ENCODE results near the gene HPN.

The HPN gene

DNA sequence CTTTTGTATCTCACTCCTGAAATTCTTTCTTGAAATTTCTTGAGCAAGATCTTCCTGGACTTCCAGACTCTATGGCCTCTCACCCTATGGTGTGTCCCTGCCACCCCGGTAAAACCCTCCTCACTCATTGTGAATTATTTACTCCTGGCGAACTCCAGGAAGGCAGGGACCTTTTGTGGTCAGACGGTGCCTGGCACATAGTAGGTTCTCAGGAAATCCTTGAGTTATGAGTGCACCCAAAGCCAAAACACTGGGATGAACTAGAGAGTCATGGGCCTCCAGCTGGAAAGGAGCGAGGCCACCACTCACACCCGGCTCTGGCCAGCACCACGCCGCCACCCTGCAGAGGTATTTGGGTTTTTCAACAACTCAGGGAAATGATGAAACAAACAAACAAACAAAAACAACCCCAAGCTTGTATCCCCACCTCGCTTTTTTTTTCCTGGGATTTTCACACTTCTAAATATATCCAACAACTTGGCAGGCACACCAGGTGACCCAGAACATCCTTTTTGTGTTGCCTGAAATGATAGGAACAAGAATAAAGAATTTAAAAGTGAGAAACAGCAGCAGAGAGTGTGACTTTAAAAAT is 11.2 kb downstream of the HPN start:
- TF ChIP-seq, protein P1, sequence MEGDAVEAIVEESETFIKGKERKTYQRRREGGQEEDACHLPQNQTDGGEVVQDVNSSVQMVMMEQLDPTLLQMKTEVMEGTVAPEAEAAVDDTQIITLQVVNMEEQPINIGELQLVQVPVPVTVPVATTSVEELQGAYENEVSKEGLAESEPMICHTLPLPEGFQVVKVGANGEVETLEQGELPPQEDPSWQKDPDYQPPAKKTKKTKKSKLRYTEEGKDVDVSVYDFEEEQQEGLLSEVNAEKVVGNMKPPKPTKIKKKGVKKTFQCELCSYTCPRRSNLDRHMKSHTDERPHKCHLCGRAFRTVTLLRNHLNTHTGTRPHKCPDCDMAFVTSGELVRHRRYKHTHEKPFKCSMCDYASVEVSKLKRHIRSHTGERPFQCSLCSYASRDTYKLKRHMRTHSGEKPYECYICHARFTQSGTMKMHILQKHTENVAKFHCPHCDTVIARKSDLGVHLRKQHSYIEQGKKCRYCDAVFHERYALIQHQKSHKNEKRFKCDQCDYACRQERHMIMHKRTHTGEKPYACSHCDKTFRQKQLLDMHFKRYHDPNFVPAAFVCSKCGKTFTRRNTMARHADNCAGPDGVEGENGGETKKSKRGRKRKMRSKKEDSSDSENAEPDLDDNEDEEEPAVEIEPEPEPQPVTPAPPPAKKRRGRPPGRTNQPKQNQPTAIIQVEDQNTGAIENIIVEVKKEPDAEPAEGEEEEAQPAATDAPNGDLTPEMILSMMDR (IDR thresholded peaks at IDR 0.05) = no peak

DNA sequence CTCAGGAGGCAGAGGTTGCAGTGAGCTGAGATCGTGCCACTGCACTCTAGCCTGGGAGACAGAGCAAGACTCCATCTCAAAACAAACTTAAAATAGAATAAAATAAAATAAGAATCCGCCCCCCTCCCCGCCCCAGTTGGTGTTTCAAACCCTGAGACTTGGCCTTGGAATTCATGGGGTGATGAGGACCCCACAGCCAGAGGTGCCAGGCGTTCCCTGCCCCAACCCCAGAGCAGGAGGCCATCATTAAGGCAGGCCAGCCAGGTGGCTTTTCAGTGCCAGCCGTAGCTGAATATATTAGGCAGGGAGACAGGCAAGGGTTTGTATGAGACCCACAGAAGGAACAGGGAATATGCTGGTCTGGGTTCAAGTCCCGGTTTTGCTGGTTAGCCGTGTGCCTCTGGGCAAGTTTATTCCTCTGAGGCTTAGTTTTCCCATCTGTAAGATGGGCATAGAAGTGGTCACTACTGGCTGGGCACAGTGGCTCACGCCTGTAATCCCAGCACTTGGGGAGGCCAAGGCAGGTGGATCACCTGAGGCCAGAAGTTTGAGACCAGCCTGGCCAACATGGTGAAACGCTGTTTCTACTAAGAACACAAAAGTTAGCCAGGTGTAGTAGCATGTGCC is 12.3 kb downstream of the HPN start:
- TF ChIP-seq, protein P1 (IDR thresholded peaks at IDR 0.05) = no peak

DNA sequence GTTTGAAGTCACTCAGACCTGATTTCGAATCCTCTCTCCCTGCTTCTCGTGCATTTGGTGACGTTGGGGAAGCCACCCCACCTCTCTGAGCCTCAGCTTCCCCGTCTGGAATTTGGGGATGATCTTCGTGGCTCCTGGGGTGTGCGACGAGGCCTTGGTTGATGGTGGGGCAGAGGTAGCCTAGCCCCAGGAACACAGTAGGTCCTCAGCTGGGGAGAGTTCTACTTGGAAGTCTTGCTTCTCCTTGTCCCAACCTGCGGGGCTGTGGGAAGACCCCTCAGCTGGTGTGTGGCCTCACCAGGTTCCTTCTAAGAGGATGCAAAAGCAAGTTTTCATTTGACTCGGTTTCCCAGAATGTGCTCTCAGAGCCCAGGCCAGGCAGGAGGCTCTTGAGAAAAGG is 13.1 kb downstream of the HPN start:
- TF ChIP-seq, protein P1 (IDR thresholded peaks at IDR 0.05) = no peak

DNA sequence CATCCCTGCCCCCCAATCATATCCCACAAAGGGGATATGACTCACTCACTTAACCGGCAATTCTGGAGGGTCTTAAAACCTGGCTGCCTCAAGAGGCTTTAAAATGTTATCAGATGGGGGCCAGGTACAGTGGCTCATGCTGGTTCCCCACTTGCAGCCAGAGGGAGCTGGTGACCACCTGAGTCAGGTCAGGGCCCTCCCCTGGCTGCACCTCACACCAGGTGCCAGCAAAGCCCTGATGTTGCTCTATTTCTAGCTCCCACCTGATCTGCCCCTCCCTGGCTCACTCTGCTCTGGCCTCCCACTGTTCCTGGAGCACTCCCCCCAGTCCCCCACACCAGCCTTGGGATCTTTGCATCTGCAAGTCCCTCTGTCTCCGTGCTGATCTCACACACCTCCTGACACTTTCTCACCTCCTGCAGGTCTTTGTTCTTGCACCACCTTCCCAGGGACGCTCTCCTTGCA is 14.2 kb downstream of the HPN start:
- TF ChIP-seq, protein P1 (IDR thresholded peaks at IDR 0.05) = no peak; the same call in 1 of the 2 replicates

DNA sequence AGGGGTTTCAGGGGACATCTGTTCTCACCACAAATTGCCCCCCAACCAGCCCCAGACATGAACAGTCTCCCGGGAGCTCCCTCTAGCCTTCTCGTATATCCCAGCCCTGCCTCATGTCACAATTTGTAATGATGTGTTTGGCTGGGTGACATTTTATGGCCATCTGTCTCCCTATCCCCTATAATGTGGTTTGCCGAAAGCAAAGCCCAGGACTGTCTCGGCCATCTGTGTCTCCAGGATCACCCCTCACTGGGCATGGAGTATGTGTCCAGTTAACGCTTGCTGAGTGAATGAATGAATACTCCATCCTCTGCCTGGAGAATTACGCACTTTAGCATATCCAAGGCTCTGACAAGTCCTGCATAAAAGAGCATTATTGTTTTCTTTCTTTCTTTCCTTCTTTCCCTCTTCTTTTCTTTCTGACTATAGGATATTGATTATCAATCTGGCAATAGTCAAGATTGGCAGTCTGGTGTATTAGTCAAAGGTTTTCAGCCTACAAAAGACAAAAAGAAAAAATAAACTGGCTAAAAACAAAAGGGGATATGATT is 15.1 kb downstream of the HPN start:
- TF ChIP-seq, protein P1 (IDR thresholded peaks at IDR 0.05) = no peak

DNA sequence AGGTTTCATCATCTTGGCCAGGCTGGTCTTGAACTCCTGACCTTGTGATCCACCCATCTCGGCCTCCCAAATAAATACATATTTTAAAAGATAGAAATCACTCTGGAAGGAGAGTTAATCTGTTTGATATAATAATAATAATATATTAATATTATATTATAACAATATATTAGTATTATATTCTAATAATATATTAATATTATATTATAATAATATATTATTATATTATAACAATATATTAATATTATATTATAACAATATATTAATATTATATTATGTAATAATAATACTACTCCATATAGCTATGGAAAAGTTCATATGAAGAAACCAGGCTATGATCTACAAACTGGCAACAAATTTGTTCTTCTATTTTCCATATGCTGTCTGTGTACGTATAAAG is 16.8 kb downstream of the HPN start:
- TF ChIP-seq, protein P1 (IDR thresholded peaks at IDR 0.05) = no peak

DNA sequence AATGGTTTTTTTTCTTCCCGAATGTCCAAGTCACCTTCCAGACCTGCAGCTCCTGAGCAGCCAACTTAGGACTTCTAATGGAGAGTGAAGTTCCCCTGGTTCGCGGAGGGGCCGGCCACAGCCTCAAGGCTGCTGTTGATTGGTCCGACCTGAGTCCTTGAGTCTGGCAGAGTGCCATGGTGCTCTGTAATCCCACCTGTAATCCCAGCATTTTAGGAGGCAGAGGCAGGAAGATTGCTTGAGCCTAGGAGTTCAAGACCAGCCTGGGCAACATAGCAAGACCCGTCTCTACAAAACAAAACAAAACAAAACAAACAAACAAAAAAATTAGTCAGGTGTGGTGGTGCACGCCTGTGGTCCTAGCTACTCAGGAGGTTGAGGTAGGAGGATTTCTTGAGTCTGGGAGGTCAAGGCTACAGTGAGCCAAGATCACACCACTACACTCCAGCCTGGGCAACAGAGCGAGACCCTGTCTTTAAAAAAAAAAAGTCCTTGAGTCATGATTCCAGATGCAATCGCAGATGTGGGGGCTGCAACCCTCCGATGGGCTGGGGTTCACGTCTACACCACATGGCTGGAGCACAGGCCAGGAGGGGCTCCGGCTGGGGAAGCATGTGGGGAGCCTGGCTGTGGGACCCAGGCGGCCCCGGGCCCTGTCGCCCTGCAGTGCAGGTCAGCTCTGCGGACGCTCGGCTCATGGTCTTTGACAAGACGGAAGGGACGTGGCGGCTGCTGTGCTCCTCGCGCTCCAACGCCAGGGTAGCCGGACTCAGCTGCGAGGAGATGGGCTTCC is 17.7 kb downstream of the HPN start:
- TF ChIP-seq, protein P1 (IDR thresholded peaks at IDR 0.05) = no peak

Measured in LNCAP (cell line).